DMS53 treated with DMSO at 0.1 percent for 48 hours (cell line): ENCODE data around the gene PKHD1.

Source experiments
- DNase-seq: peaks from one replicate; lab custom pipeline; 2025; ENCODE audit not compliant: unreplicated experiment; lab: John Stamatoyannopoulos, UW

The PKHD1 gene

DNA sequence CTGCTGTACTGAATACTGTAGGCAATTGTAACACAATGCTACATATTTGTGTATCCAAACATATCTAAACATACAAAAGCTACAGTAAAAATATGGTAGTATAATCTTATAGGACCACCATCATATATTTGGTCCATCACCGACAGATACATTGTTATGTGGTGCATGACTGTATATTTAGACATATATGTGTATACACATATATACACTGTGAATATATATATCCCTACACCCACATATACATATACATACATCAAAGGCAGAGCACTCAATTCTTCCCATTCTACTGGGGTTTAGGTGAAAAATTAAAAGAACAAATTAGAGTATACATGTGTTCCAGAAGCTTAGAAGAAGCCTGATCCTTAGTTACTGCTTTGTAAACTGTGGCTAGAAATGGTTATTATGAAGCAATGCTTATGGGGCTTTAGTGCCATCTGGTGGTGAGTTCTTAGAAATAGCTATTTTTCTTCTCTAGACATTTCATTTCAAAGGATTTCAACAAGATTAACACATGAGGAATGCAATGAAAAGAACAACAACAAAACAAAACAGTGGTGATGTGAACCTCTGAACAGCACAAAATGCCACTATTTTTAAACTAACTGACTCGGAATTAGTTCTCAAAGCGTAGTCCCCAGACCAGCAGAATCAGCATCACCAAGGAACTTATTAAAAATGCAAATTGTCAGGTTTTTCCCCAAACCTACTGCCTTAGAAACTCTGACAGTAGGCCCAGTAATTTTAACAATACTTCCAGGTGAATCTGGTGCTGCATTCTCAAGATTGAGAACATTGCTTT, 38.0 kb downstream of the PKHD1 start:
- DNase-seq: peak; percentile 60

GRCh38 chr6:52046456-52046855, 41.0 kb downstream of the PKHD1 start:
- no peak for DNase-seq

- DNase-seq: no peak
Measured at GRCh38 chr6:52045481-52045880, 41.9 kb downstream of the PKHD1 start.

DNA sequence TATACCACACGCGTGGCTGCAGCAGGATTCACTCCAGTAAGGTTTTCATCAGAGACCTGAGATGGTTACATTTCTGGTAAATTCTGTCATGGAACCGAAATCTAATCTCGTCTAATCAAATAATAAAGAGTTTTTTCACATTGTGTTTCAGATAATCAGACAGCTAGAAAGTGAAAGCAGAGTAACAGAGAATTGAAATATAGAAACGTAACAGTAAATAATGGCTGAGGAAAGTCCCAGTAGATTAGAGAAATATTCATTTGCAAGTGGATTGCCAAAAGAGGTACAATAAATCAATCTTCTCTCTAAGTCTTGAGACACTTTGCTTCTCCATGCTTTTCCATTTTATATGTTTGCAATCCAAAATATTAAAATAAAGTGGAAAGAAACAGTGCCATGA, 42.4 kb downstream of the PKHD1 start:
- no peak for DNase-seq

GRCh38 chr6:52042141-52042885, 45.1 kb downstream of the PKHD1 start:
- DNase-seq: no peak

DNA sequence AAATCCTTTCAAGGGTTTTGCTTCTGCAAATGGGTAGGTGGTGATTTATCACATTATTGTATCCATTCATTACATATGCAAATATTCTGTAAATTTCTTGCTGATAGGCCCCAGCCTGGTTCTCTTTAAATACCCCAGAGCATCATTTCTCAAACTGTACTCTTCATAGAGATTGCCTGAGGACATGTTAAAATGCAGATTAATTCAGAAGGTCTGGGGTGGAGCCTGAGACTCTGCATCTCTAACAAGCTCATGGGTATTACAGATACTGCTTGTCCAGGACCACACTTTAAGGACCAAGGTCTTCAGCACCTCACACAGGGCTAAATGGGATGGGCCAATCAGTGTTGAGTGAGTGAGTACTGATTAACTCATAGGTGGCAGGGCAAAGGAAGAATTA, 46.3 kb downstream of the PKHD1 start:
- no peak for DNase-seq

- no peak for DNase-seq
Measured at GRCh38 chr6:52027699-52028098, 59.7 kb downstream of the PKHD1 start.

DNA sequence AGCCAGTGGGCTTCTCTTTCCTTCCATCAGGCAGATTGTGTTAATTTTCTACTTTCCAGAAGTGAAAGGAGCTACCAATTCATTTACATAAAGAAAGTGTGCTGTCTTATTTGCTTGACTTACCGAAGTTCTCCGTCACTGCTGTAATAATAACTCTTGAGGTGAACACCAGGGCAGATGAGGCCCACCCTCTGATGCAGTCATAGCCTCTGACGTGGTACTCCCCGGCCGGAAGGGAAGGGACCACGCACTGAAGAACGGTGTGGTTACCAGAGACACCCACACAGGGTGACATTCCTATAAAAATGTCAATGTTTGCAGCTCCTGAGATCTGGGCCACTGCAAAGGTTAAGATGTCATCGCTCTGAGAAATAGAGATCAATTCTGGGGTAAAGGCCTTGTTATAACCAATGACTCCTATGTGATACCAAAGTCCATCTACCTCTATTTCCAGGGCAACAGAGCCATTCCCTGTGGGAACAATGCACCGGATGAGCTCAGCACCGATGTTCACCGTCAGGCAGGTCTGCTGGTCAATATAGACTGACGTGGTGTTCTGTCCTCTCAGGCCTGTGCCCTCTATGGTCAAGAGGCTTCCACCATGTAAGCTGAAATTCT, 62.9 kb downstream of the PKHD1 start:
- DNase-seq: no peak

DNA sequence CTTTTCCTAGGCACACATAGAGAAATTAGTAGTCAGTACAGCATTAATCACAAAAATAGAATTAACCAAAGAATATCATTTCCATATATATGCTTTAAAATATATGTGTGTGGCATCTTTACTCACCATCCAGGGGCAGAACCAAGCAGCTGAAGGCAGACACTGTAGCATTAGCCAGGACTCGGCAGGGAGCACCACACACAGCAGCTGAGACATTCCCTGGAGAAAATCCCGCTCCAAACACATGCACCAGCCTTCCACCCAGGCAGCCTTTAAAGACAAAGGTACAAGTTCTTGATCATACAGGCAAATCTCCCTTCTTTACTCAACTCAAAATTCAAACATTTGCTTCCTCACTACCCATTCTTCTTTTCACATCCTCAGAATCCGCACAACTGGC, 64.7 kb downstream of the PKHD1 start:
- DNase-seq: no peak

- DNase-seq: peak; percentile 14
Measured at GRCh38 chr6:52020945-52021570, 66.4 kb downstream of the PKHD1 start.

DNA sequence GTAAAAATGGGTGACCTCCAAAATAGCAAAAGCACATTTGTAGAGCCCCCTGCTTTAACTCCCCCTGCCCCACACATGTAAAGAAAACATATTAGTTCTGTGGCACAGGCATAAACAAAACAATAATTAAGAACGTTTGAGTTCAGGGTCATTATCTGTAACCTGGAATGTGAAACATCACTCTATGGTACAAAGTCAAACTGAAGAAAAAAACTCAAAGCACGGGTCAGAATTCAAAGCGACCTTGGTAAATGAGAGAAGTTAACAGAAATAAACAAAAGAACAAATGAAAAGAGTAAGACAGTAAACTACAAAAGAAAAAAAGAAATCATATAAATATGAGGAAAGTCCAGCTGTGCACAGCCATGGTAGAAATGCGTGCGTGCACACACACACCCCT, 67.5 kb downstream of the PKHD1 start:
- DNase-seq: no peak

DNA sequence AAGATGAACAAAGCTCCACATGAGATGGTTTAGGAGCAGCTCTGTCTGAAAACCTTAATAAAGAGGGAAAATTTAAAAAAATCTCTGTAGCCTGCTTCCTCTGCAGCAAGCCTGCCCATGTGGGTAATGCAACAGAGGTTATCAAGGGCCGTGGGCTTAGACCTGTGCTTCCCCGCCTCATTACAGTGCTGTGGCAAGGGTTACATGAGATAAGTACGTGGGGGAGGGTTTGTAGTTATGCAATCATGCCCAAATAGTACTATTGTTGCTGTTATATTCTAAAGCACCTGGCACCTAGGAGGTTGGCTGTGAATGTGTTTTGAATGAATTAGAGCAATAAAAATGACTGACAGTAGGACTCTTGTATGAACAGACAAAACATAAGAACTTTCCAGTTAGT, 68.3 kb downstream of the PKHD1 start:
- DNase-seq: no peak

GRCh38 chr6:52016915-52017748, 70.3 kb downstream of the PKHD1 start:
- no peak for DNase-seq

GRCh38 chr6:52015953-52016352, 71.5 kb downstream of the PKHD1 start:
- DNase-seq: no peak

- DNase-seq: no peak
Measured at GRCh38 chr6:52014391-52014790, 73.0 kb downstream of the PKHD1 start.

GRCh38 chr6:52013035-52013434, 74.4 kb downstream of the PKHD1 start:
- DNase-seq: no peak

DNA sequence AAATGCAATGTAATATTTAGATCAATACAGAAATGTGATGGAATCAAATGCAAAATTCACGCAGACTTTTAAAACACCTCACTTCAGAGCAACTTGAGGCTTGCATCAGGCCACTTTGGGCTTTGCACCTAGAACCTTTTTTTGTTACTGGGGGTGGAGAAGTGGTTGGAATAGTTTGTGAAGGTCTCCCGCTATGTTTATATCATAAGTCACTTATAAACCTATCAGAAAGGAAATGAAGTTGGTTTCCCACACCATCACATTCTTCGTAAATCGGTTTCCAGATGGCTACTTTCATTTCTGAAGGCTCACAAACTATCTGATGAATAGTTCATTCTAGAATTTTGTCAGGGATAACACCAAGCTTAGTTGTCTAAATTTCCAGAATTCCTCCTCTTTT, 74.8 kb downstream of the PKHD1 start:
- DNase-seq: no peak

DNA sequence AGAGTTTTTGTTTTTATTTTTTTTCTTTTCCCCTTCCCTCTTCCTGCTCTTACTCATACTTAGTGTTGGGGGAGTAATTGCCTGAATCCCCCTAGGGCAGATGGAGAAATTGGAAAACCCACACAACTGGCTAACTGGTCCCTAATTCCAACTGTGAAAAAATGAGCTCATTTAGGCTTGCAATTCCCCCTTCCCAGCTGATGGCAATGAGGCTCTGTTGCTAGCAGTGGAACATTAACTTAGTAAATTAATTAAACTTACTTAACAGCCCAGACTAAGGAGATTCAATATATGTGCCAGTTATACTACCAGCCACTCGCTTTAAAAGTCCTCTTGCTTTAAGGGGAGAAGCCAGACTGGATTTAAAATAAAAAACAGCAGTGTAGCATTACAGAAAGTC, 76.6 kb downstream of the PKHD1 start:
- no peak for DNase-seq

GRCh38 chr6:52010145-52010544, 77.3 kb downstream of the PKHD1 start:
- DNase-seq: no peak

DNA sequence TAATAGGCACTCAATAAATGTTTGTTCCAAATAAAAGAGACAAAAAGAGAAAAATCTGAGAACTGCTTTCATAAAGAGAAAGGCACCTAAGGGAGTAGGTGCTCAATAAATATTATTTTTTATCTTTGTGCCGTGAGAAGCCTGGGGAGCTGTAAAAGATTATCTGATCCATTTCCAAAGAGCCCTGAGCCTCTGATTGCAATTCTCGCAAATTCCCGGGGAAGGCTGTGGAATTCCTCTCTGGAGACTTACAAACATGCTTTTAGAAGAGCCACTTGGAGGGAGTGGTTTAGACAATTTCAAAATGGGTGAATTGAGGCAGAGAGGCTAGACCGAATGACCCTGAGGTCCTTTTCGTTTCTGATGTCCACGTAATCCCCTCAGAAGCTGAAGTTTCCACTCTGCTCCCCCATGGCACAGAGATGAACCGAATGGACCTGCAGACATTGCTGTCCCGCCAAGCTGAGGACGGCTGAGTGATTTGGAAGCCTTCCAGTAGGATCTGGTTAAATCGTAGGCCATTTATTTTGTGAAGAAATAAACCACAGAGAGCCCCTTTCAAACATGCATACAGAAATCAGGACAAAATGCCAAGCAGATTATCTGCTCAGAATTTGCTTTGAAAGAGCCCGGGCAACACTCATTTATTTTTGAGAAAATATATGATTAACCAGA, 77.8 kb downstream of the PKHD1 start:
- no peak for DNase-seq
